Neural progenitor cell (in vitro differentiated cells): Measurements from ENCODE around the gene ADH1B. TPM values are rescaled to one million over a fixed set of nuclear protein-coding genes. Genes with fewer than 3 reads are reported as not detected.

Experiments used
- DNase-seq: peaks from one replicate; pipeline ENCODE4 v3.0.0-alpha.2; 2016; ENCODE audit warnings: low spot score
- H2AFZ ChIP-seq: fragments of 200-600 bp; sonication (generic); replicated peaks from 2 replicates; pipeline ENCODE4 v1.6.1; 2016; ENCODE audit warnings: antibody characterized with exemption
- H3F3A ChIP-seq: fragments of 200-600 bp; sonication (generic); 2 replicates; pipeline ENCODE4 v1.6.1; 2016; ENCODE audit warnings: antibody characterized with exemption, low read depth
- H3K27ac ChIP-seq: fragments of 200-600 bp; sonication (generic); 2 replicates; pipeline ENCODE4 v1.5.1; 2016; ENCODE audit warnings: mild to moderate bottlenecking
- H3K27me3 ChIP-seq: fragments of 200-600 bp; sonication (generic); 2 replicates; pipeline ENCODE4 v1.6.1; 2016; ENCODE audit warnings: mild to moderate bottlenecking, moderate library complexity
- H3K36me3 ChIP-seq: fragments of 200-600 bp; sonication (generic); 2 replicates; pipeline ENCODE4 v1.5.1; 2016
- H3K4me1 ChIP-seq: fragments of 200-600 bp; sonication (generic); 2 replicates; pipeline ENCODE4 v1.6.1; 2016; ENCODE audit warnings: mixed run types
- H3K4me2 ChIP-seq: fragments of 200-600 bp; sonication (generic); 2 replicates; pipeline ENCODE4 v1.6.1; 2016
- H3K4me3 ChIP-seq: fragments of 200-600 bp; sonication (generic); 2 replicates; pipeline ENCODE4 v1.5.1; 2016
- H3K79me2 ChIP-seq: fragments of 200-600 bp; sonication (generic); 2 replicates; pipeline ENCODE4 v1.6.1; 2016; ENCODE audit warnings: low read depth
- H3K9ac ChIP-seq: fragments of 200-600 bp; sonication (generic); 2 replicates; pipeline ENCODE4 v1.6.1; 2016
- H3K9me3 ChIP-seq: fragments of 200-600 bp; sonication (generic); 2 replicates; pipeline ENCODE4 v1.5.1; 2016; ENCODE audit warnings: low read depth
- H4K20me1 ChIP-seq: fragments of 200-600 bp; sonication (generic); 2 replicates; pipeline ENCODE4 v1.6.1; 2016; ENCODE audit warnings: low read depth
- H3K27ac Mint-ChIP-seq: 3 replicates; pipeline ENCODE4 v1.8.0; 2021; ENCODE audit warnings: mixed read lengths
- H3K27me3 Mint-ChIP-seq: 2 replicates; pipeline ENCODE4 v1.8.0; 2022; ENCODE audit warnings: low read depth, mild to moderate bottlenecking, inconsistent platforms, moderate library complexity, mixed read lengths; ENCODE audit not compliant: insufficient read depth
- H3K36me3 Mint-ChIP-seq: 3 replicates; pipeline ENCODE4 v1.8.0; 2021; ENCODE audit warnings: mixed read lengths
- H3K4me1 Mint-ChIP-seq: 3 replicates; pipeline ENCODE4 v1.8.0; 2021; ENCODE audit warnings: mixed read lengths
- H3K4me3 Mint-ChIP-seq: 3 replicates; pipeline ENCODE4 v1.8.0; 2021; ENCODE audit warnings: mild to moderate bottlenecking, moderate library complexity, mixed read lengths
- H3K9me3 Mint-ChIP-seq: 3 replicates; pipeline ENCODE4 v1.8.0; 2020; ENCODE audit warnings: mixed read lengths
- CTCF ChIP-seq: fragments of 200-600 bp; sonication (generic); IDR thresholded peaks from 2 replicates; pipeline ENCODE4 v1.5.1; 2017; ENCODE audit warnings: antibody characterized with exemption, mild to moderate bottlenecking
- EZH2 ChIP-seq: fragments of 200-600 bp; sonication (generic); IDR thresholded peaks from 2 replicates; pipeline ENCODE4 v1.6.1; 2017; ENCODE audit warnings: antibody characterized with exemption, mild to moderate bottlenecking, moderate library complexity
- EZH2phosphoT487 ChIP-seq: fragments of 200-600 bp; sonication (generic); IDR thresholded peaks from 2 replicates; pipeline ENCODE4 v1.6.1; 2017; ENCODE audit warnings: antibody characterized with exemption
- total RNA-seq: library from RNA; depleted of rRNA; stranded (reverse); fragments of >200 nt; gene quantifications from 2 replicates; pipeline ENCODE4 v1.2.3, GENCODE V29; 2015; ENCODE audit warnings: low replicate concordance

The ADH1B gene
- total RNA-seq, 1 donor from 2014 or later = not detected

DNA sequence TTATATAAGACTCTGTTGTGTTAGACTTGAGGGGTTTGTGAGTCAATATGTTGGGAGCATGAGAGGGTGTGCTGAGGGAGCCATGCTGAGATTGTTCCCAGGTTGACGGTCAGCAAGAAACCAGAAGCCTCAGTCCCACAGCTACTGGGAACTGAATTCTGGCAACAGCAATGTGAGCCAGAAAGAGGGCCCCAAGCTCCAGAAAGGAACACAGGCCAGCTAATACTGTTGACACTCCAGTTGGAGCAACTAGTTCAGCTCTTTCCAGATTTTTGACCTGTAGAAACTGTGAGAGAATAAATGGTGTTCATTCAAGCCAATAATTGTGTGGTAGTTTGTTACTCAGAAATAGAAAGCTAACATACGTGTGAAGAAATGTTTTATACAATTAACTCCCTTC, 47.5 kb downstream of the ADH1B start:
- no peak overlapping the region for H3K4me3 Mint-ChIP-seq
- no peaks in the 10 kb centered on the region for H3K36me3 Mint-ChIP-seq
- H3K9me3 ChIP-seq = no peaks in the 10 kb centered on the region
- H3K9ac ChIP-seq = no peak overlapping the region
- no peak for DNase-seq
- TF ChIP-seq EZH2 (no peak), CTCF (no peak), EZH2phosphoT487 (no peak)
- no peaks in the 10 kb centered on the region for H3K9me3 Mint-ChIP-seq
- no peaks in the 10 kb centered on the region for H3K27me3 ChIP-seq
- H3K4me3 ChIP-seq = no peak overlapping the region
- no peak overlapping the region for H3K27ac Mint-ChIP-seq
- no peaks in the 10 kb centered on the region for H3F3A ChIP-seq
- H3K27me3 Mint-ChIP-seq = no peaks in the 10 kb centered on the region
- H2AFZ ChIP-seq = no peak overlapping the region
- no peak overlapping the region for H3K27ac ChIP-seq
- no peaks in the 10 kb centered on the region for H3K4me1 ChIP-seq
- no peaks in the 10 kb centered on the region for H4K20me1 ChIP-seq
- no peak overlapping the region for H3K4me2 ChIP-seq
- no peaks in the 10 kb centered on the region for H3K36me3 ChIP-seq
- peaks cover 3% of the 10 kb centered on the region for H3K4me1 Mint-ChIP-seq
- no peaks in the 10 kb centered on the region for H3K79me2 ChIP-seq

GRCh38 chr4:99264927-99265326, 56.3 kb downstream of the ADH1B start:
- peaks cover 5% of the 10 kb centered on the region for H3K9me3 Mint-ChIP-seq

More at GRCh38 chr4:99264927-99265326, 56.3 kb downstream of the ADH1B start:
- Histone ChIP-seq H3K9me3 (no peaks in the 10 kb centered on the region), H2AFZ (no peak overlapping the region), H3K4me2 (no peak overlapping the region), H4K20me1 (no peaks in the 10 kb centered on the region), H3K9ac (no peak overlapping the region), H3K4me1 (no peaks in the 10 kb centered on the region), H3K36me3 (no peaks in the 10 kb centered on the region), H3K4me3 (no peak overlapping the region), H3K27me3 (no peaks in the 10 kb centered on the region), H3K27ac (no peak overlapping the region), H3F3A (no peaks in the 10 kb centered on the region), H3K79me2 (no peaks in the 10 kb centered on the region)
- TF ChIP-seq EZH2 (no peak), CTCF (no peak), EZH2phosphoT487 (no peak)
- Mint-ChIP-seq H3K4me3 (no peak overlapping the region), H3K4me1 (no peaks in the 10 kb centered on the region), H3K36me3 (no peaks in the 10 kb centered on the region), H3K27ac (no peak overlapping the region), H3K27me3 (peaks cover 2% of the 10 kb centered on the region)
- no peak for DNase-seq

Other genes starting within 250 kb of the ADH1B start
- gene ADH5, start 232.6 kb downstream of the ADH1B start, total RNA-seq = 287 and 473 TPM in 2 replicates
- not detected in 2 replicates for gene ADH4, start 177.1 kb downstream of the ADH1B start, total RNA-seq
- not detected in 2 replicates for gene ADH6, start 102.2 kb downstream of the ADH1B start, total RNA-seq
- not detected in 2 replicates for gene ADH1A, start 30.4 kb downstream of the ADH1B start, total RNA-seq
- not detected in 2 replicates for gene ADH1C, start 31.3 kb upstream of the ADH1B start, total RNA-seq
- gene ADH7, start 113.9 kb upstream of the ADH1B start, total RNA-seq = not detected in 2 replicates
- not detected in 2 replicates for gene C4orf17, start 189.6 kb upstream of the ADH1B start, total RNA-seq
- 11.0 and 15.6 TPM in 2 replicates for gene TRMT10A, start 242.6 kb upstream of the ADH1B start, total RNA-seq